Vagina (tissue), 2 donors: ENCODE measurements around the gene POLA1.

ENCODE experiments used
- POLR2A ChIP-seq, 2 donors: fragments of 450-650 bp; IDR thresholded peaks; one replicate each; pipeline ENCODE4 v1.6.1; 2017; ENCODE audit warnings: antibody characterized with exemption in 2 of 2, mild to moderate bottlenecking in 2 of 2, moderate library complexity in 2 of 2
- POLR2AphosphoS5 ChIP-seq, 2 donors: sonication (generic); formaldehyde crosslinking; IDR thresholded peaks; one replicate each; pipeline ENCODE4 v1.9.0; 2017; ENCODE audit warnings: antibody characterized with exemption in 2 of 2, mild to moderate bottlenecking in 2 of 2, low read depth in 1 of 2; ENCODE audit not compliant: insufficient read depth in 1 of 2
- TF ChIP-seq, protein P1 (sequence below), 3 experiments: fragments of 450-650 bp in 2 of 3; fragments of 200-600 bp in 1 of 3; sonication (generic) in 1 of 3; IDR thresholded peaks; one replicate each; pipeline ENCODE4 v1.5.1; 2017 to 2019; ENCODE audit warnings: antibody characterized with exemption in 3 of 3, mild to moderate bottlenecking in 2 of 3, moderate library complexity in 2 of 3

DNA sequence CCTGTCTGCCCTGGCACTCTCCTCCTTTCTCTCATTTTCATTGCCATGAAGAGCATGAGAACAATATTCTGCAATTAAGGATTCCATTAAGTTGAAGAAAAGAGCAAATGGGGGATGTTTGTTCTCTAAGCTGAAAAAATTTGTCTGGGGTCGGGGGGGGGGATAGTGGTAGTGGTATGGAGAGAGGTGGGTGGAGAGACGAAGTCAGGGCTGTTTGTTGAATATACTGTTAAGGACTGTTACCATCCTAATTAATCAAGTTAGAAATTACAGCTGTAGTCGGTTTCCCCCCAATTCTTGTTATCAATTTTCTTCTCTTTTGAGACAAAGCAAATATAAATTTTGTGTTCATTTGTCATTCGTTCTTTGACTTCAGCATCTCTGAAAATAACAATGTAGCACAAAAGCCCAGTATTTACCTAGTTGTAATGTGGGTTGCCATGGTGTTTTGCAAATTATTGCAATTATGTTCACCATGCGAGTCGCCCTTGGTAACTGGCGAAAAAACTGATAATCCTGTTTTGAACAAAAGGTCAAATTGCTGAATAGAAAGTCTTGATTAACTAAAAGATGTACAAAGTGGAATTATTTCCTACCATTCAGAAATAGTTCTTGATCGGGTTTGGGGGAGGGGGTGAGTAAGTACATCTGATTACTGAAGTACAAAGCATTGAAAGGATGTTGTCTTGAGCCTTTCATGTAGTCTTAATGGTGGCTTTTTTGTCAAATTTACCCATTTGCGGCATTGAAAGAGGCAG, 183.0 kb downstream of the POLA1 start:
- TF ChIP-seq, protein P1, sequence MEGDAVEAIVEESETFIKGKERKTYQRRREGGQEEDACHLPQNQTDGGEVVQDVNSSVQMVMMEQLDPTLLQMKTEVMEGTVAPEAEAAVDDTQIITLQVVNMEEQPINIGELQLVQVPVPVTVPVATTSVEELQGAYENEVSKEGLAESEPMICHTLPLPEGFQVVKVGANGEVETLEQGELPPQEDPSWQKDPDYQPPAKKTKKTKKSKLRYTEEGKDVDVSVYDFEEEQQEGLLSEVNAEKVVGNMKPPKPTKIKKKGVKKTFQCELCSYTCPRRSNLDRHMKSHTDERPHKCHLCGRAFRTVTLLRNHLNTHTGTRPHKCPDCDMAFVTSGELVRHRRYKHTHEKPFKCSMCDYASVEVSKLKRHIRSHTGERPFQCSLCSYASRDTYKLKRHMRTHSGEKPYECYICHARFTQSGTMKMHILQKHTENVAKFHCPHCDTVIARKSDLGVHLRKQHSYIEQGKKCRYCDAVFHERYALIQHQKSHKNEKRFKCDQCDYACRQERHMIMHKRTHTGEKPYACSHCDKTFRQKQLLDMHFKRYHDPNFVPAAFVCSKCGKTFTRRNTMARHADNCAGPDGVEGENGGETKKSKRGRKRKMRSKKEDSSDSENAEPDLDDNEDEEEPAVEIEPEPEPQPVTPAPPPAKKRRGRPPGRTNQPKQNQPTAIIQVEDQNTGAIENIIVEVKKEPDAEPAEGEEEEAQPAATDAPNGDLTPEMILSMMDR (IDR thresholded peaks at IDR 0.05), result no peak
- TF ChIP-seq POLR2A (IDR thresholded peaks at IDR 0.05) (no peak), POLR2AphosphoS5 (IDR thresholded peaks at IDR 0.05; ENCODE audit: insufficient read depth in 1 of 2, low read depth in 1 of 2) (no peak)
